ENCODE measurements around the gene AKAP13. TPM values are rescaled to one million over a fixed set of nuclear protein-coding genes. Genes with fewer than 3 reads are reported as not detected.

The AKAP13 gene
- total and polyA plus RNA-seq, 2 donors (not counting 1 experiment from before 2014, with no cell fraction given) = 73.8 to 358 TPM

GRCh38 chr15:85393210-85393609 is 12.8 kb downstream of the AKAP13 start:
- TF ChIP-seq CTCF (IDR thresholded peaks at IDR 0.05) = no peak
- TF ChIP-seq EZH2 (IDR thresholded peaks at IDR 0.05; ENCODE audit: borderline replicate concordance, insufficient read depth, low read depth, low read length, poor library complexity, severe bottlenecking) = no peak
- Histone ChIP-seq H4K20me1 (ENCODE audit: control insufficient read depth, insufficient read depth, low read length, poor library complexity, severe bottlenecking) (peaks cover 62% of the 10 kb centered on the region), H3K4me3 (ENCODE audit: control extremely low read depth in 1 of 5, extremely low read depth in 1 of 5, insufficient read depth in 1 of 5, low read depth in 2 of 5, low read length in 4 of 5) (no peak overlapping the region), H3K79me2 (ENCODE audit: control insufficient read depth, insufficient read depth, low read length) (peaks cover 100% of the 10 kb centered on the region), H3K27me3 (replicated peaks in 1 of 4; ENCODE audit: control extremely low read depth in 1 of 4, control insufficient read depth in 3 of 4, insufficient read depth in 4 of 4, low read length in 3 of 4) (no peaks in the 10 kb centered on the region), H3K4me2 (replicated peaks; ENCODE audit: low read depth, low read length, poor library complexity, severe bottlenecking) (peak overlapping the region; percentile 2), H3K4me1 (ENCODE audit: control insufficient read depth in 2 of 2, insufficient read depth in 2 of 2, low read length in 2 of 2) (peaks cover 42 to 63% of the 10 kb centered on the region in 2 donors), H3K36me3 (replicated peaks in 1 of 2; ENCODE audit: control extremely low read depth in 1 of 2, control insufficient read depth in 1 of 2, extremely low read depth in 1 of 2, insufficient read depth in 2 of 2, low read length in 1 of 2) (peaks cover 0 to 3% of the 10 kb centered on the region in 2 experiments), H3K9ac (ENCODE audit: low read length) (no peak overlapping the region), H3K9me3 (ENCODE audit: control extremely low read depth in 1 of 3, control insufficient read depth in 2 of 3, insufficient read depth in 1 of 3, low read length in 2 of 3) (no peaks in the 10 kb centered on the region), H3K27ac (ENCODE audit: low read length in 2 of 2) (no peak overlapping the region), H2AFZ (ENCODE audit: insufficient read depth, low read depth, low read length, poor library complexity, severe bottlenecking) (no peak overlapping the region)
- no peak overlapping the region for H3K27ac Mint-ChIP-seq
- 100% methylated on average over 2 of the region's 2 CpGs for WGBS (ENCODE audit: insufficient coverage)
- peaks cover 51% of the 10 kb centered on the region for H3K4me1 Mint-ChIP-seq
- POLR2A ChIA-PET = no interaction called here
- no peak overlapping the region for H3K4me3 Mint-ChIP-seq
- CTCF ChIA-PET = interaction anchor here (0.8 to 2.5 kb wide), 3 partner anchors 14 to 21 kb away, joined by 3 to 10 read pairs (median 6); no protein-coding TSS in a partner anchor
- no peaks in the 10 kb centered on the region for H3K27me3 Mint-ChIP-seq
- no peak for DNase-seq
- no peaks in the 10 kb centered on the region for H3K9me3 Mint-ChIP-seq (ENCODE audit: insufficient read depth)
- intact Hi-C loops (cut with micrococcal nuclease) = no loop called here
- ATAC-seq (ENCODE audit: low read depth) = no peak

- Histone ChIP-seq H3K27me3 (replicated peaks in 1 of 4; ENCODE audit: control extremely low read depth in 1 of 4, control insufficient read depth in 3 of 4, insufficient read depth in 4 of 4, low read length in 3 of 4) (no peaks in the 10 kb centered on the region), H3K4me3 (ENCODE audit: control extremely low read depth in 1 of 5, extremely low read depth in 1 of 5, insufficient read depth in 1 of 5, low read depth in 2 of 5, low read length in 4 of 5) (no peak overlapping the region), H3K79me2 (ENCODE audit: control insufficient read depth, insufficient read depth, low read length) (peaks cover 97% of the 10 kb centered on the region), H3K4me1 (ENCODE audit: control insufficient read depth in 2 of 2, insufficient read depth in 2 of 2, low read length in 2 of 2) (peaks cover 29 to 48% of the 10 kb centered on the region in 2 donors), H3K9me3 (ENCODE audit: control extremely low read depth in 1 of 3, control insufficient read depth in 2 of 3, insufficient read depth in 1 of 3, low read length in 2 of 3) (no peaks in the 10 kb centered on the region), H3K9ac (ENCODE audit: low read length) (no peak overlapping the region), H3K27ac (ENCODE audit: low read length in 2 of 2) (no peak overlapping the region), H3K36me3 (replicated peaks in 1 of 2; ENCODE audit: control extremely low read depth in 1 of 2, control insufficient read depth in 1 of 2, extremely low read depth in 1 of 2, insufficient read depth in 2 of 2, low read length in 1 of 2) (peaks cover 0 to 3% of the 10 kb centered on the region in 2 experiments), H3K4me2 (replicated peaks; ENCODE audit: low read depth, low read length, poor library complexity, severe bottlenecking) (no peak overlapping the region), H4K20me1 (ENCODE audit: control insufficient read depth, insufficient read depth, low read length, poor library complexity, severe bottlenecking) (peaks cover 48% of the 10 kb centered on the region), H2AFZ (ENCODE audit: insufficient read depth, low read depth, low read length, poor library complexity, severe bottlenecking) (no peak overlapping the region)
- DNase-seq (no peak), ATAC-seq (ENCODE audit: low read depth) (no peak)
- TF ChIP-seq CTCF (IDR thresholded peaks at IDR 0.05) = no peak
- no peak overlapping the region for H3K4me3 Mint-ChIP-seq
- 100% methylated on average over 1 of the region's 2 CpGs for WGBS (ENCODE audit: insufficient coverage)
- no peaks in the 10 kb centered on the region for H3K9me3 Mint-ChIP-seq (ENCODE audit: insufficient read depth)
- no peaks in the 10 kb centered on the region for H3K27me3 Mint-ChIP-seq
- peaks cover 60% of the 10 kb centered on the region for H3K4me1 Mint-ChIP-seq
- intact Hi-C loops (cut with micrococcal nuclease) = no loop called here
- CTCF ChIA-PET = interaction anchor here (1.3 to 2.5 kb wide), 2 partner anchors 16 to 19 kb away, joined by 3 to 10 read pairs; no protein-coding TSS in a partner anchor
- POLR2A ChIA-PET = no interaction called here
- no peak overlapping the region for H3K27ac Mint-ChIP-seq
Measured at GRCh38 chr15:85394554-85395333, 14.3 kb downstream of the AKAP13 start.

All from B cell (primary cell).